CD1c-positive myeloid dendritic cell (primary cell): ENCODE data around the gene MMP23B.
"Not testable (repeated sequence)": the region's sequence is repeated elsewhere in the genome, so short reads cannot be mapped to it uniquely, and the experiment has no call there.

Experiments used
- DNase-seq: peaks from one replicate; pipeline ENCODE4 v3.0.0-alpha.2; 2016; ENCODE audit errors: extremely low spot score

Gene MMP23B

DNA sequence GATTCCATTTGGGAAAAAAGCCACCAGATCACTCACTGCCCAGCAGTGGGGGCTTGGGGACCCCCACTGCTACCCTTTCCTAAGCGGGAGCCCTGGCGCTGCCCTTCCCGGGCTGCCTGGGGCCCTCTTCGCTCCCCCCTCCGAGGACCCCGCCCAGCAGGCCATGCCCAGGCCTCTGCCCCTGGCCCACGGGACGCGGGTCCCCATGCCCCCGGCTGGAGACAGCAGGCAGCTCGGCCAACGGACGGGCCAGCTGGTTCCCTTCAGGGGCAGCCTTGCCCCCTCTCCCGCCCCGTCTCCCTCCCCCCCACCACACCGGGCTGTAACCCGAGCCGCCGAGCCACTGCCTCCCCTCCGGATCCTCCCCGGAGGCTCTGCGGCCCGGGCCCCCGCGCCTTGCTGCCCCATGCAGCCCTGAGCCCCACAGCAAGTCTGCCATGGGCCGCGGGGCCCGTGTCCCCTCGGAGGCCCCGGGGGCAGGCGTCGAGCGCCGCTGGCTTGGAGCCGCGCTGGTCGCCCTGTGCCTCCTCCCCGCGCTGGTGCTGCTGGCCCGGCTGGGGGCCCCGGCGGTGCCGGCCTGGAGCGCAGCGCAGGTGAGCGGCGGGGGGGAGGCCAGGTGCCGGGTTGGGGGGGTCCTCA, at the start of gene MMP23B:
TSS of gene MMP23B (plus strand) at position 392 of the 639 bp plus-strand sequence. CDS start at position 438, 46 bp downstream.
- DNase-seq = no peak

- DNase-seq = no peak
These were observed 49.2 kb upstream of the MMP23B start for GRCh38 chr1:1582585-1583346.

DNA sequence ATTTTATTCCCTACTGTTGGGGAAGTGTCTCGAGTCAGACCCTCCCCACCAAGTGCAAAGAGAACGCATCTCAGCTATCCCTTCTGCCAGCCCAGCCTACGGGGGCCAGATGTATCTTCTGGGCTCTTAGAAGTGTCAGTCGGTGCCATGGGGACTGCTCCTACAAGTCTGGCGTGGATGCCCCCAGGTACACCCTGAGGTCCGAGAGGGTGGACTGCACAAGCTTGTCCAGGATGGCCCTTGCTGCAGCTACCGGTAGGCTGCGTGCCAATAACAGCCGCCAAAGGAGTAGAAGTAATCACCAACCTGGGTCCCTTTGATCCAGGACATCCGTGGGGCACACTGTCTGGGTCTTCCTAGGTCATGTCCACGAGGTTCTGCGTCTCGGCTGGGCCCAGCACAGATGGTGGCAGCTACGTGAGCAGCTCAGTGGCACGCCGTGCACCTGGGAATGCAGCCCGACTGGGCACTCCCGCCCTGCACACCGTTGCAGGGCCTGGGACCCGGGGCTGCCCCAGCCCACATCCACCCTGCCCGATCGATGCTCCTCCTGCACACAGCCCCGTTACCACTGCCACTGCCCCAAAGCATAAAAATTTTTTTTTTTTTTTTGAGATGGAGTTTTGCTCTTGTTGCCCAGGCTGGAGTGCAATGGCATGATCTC, 48.5 kb upstream of the MMP23B start:
- no peak for DNase-seq

- DNase-seq = no peak
These were observed 40.5 kb upstream of the MMP23B start for GRCh38 chr1:1591452-1591851.

- DNase-seq = no peak
These were observed 38.0 kb upstream of the MMP23B start for GRCh38 chr1:1593834-1594601.

- DNase-seq = no peak
These were observed 37.2 kb upstream of the MMP23B start for GRCh38 chr1:1594602-1595260.

GRCh38 chr1:1595341-1595740, 36.6 kb upstream of the MMP23B start:
- DNase-seq = not testable (repeated sequence)

- peak; percentile 49 for DNase-seq
These were observed 35.3 kb upstream of the MMP23B start for GRCh38 chr1:1596493-1597274.

DNA sequence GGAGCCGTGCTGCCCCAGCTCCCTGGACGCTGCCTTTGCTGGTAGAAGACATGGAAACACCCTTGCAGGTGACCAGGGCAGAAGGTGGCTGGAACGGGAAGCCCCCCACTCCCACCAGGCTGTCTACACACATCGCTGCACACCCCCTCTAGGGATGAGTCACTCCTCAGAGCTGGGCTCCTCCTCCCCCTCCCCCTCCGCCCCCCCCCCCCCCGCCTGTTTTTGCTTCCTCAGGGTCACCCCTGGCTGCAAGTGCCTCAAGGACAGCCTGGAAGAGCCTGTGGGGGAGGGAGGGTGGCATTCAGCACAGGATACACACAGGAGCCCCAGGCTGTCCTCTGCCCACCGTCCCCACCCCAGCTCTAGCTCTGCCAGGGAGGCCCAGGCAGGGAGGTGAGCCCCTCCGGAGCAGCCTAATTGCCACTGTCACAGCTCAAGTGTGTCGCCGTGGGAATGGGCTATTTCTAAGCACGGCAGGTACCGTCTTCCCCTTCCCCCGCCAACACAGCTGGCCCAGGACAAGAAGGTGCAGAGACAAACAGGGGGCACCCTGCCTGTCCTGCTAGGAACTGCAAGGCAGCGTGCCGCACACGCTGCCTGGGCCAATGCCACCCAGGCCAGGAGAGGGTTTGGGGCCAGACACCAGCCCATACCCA, 34.6 kb upstream of the MMP23B start:
- peak; percentile 19 for DNase-seq

DNA sequence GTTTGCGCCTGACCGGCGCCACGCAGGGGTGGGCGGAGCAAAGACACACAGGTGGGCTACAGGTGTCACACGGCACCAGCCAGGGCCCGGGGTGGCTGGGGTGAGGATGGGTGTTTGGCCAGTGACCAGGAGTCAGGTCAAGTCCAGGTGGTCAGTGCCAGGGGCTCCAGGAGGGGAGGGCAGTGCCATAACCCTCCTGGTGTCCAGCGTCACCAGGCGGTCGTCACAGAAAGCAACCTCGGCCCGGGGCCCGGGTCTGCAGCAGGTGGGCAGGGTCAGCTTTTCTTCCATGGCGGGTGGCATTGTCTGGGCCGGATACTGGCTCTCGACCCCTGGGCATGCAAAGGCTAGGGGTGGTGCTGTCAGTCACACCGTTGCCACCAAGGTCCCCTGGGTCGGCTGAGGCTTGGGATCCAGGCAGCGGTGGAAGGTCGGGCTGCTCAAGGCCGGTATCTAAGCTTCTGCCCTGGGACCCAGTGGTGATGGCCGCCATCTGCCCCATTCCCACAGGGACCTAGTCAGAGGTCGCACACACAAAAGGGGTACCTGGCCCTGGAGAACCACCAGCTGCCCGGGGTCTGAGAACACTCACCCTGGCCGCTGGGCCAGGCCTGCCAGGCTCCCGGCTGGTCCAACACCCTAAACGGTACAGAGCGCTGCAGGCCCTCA, 33.8 kb upstream of the MMP23B start:
- no peak for DNase-seq

DNA sequence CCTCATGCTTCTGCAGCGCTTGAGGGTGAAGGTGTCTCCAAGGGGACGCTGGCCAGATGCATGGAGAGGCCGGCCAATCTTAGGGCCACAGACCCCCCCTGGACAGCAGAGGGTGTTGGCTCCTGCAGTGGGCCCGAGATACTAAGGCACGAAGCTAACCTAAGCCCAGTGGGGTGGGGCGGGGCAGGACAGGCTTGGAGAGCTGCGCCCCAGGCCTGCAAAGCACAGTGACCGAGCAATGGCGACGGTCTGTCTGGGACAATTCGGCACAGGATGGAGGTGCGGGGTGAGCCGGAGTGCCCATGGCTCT, 33.3 kb upstream of the MMP23B start:
- DNase-seq = no peak

DNA sequence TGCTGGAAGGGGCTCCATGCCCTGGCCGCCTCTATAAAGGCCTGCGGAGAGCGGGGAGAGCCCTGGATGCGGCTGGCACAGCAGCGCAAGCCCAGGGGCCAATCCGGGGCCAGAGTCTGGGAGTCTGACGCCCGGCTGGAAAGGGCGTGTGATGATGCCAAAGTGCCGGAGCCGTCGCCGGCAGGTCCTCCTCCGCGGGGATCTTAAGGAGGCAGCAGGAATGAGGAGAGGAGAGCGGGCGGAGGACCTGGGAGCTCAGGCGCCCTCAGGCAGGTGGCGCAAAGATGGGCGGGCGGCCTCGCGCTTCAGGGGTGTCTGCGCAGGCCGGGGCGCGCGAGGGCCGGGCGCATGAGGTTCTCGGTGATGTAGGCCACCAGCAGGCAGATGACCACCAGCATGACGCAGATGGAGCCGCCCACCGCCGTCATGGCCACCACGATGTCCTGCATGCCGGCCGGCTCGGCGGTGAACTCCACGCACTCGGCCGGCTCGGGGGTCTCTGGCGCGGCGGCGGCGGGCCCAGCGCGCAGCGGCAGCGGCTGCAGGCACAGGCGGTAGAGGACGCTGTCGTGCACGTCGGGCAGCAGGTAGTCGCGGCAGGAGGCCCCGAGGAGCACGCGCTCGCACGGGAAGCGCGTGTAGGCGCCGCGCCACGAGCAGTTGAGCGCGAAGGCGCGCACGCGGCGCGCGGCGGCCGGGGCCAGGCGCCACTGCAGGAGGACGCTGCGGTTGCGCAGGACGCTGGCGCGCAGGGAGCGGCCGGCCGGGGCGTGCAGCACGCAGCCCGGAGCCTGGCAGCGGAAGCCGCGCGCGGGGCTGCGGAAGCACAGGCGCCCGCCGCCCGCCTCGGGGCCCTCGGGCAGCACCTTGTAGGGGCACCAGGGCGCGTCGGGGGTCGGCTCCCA, 32.7 kb upstream of the MMP23B start:
- DNase-seq = peak; percentile 74

- no peak for DNase-seq
These were observed 31.8 kb upstream of the MMP23B start, which contains the start of gene FNDC10 for GRCh38 chr1:1599935-1600860. FNDC10 (minus strand) TSS chr1:1600135; CDS start chr1:1600015, 120 bp downstream.

DNA sequence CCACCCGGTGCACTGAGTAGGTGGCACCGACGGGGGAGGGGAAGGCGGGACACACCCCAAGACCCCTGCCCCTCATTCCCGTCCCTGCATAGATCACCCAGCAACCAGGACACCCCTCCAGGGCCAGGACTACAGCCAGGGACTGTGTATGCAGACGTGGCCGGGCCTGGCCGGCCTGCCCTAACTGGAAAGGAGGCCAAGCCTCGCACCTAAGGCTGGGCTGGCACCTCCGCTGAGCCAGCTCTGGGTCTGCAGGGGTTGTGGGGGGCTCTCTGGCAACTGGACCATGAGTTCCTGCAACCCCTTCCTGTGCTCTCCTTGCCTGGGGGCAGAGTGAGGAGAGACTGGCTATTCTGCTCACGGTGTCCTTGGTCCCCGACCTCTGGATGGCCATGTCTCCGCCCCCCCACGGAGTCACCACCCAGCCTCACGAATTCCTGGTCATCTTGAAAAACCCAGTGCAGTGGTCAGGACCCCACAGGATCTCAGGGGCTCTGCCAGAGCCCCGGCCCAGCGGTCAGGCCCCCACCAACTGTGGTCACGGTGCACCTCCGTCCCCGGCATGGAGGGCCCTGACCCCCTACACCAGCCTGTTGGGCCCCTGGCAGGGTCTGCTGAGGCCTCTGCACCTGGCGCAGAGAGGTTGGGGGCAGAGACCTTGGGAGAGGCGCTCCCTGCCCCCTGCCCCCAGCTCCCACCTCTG, 31.0 kb upstream of the MMP23B start:
- DNase-seq = no peak

- no peak for DNase-seq
These were observed 30.2 kb upstream of the MMP23B start for GRCh38 chr1:1601564-1602303.

DNA sequence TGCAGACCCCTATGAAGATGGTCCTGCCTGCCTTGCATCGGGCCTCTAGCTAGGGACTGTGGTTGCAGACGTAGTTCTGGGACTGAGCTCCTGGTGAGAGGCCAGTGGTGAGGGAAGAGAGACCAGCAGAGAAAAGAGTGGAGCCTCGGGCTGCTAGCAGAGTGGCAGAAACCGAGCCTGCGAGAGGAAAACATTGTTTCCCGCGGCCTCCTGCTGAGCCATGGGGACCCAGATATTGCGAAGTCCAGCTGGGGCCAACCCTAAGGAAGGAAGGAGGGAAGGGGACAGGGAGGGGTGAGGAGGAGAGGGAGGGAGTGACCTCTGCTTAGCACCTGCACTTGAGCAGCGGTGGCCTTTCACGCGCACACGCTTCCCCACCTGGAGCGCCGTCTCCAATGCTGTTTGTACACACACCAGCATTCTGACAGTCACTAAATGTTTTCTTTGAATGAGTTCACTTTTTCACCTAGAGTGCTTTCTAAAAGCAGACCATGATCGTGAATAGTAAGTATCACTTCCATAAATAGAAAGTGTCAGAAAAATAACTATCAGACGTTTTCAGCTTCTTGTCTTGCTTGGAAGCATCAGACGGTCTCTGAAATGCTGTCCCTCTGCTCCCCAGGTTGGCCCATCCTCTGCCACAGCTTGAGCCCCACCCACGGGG, 29.5 kb upstream of the MMP23B start:
- DNase-seq = peak; percentile 19
